Kidney (tissue), 14 donors: ENCODE results near the gene GOSR1. TPM values are rescaled to one million over a fixed set of nuclear protein-coding genes. Genes with fewer than 3 reads are reported as not detected.

Experiments
- DNase-seq, 5 donors: peaks; one replicate each; pipeline ENCODE4 v3.0.0-alpha.2; 2013 to 2020
- FAIRE-seq: peaks from 2 replicates; lab custom pipeline; 2012; peaks lifted over from hg19 to GRCh38; lab: Jason Lieb, UNC
- H3K27ac ChIP-seq, 2 donors: one replicate each; pipeline ENCODE4 v1.7.0; 2013; ENCODE audit warnings: low read depth in 2 of 2, low read length in 2 of 2, inconsistent platforms in 1 of 2
- H3K27me3 ChIP-seq: one replicate; pipeline ENCODE4 v1.7.1; 2013; ENCODE audit warnings: low read length, inconsistent platforms; ENCODE audit not compliant: control insufficient read depth, insufficient read depth
- H3K36me3 ChIP-seq, 3 donors: one replicate each; pipeline versions ENCODE4 v1.7.0 to v1.7.1; 2013; ENCODE audit warnings: low read length in 3 of 3, control low read depth in 1 of 3, inconsistent platforms in 1 of 3; ENCODE audit not compliant: insufficient read depth in 3 of 3, control insufficient read depth in 2 of 3
- H3K4me1 ChIP-seq, 3 donors: one replicate each; pipeline versions ENCODE4 v1.7.0 to v1.7.1; 2013; ENCODE audit warnings: low read length in 3 of 3, inconsistent platforms in 1 of 3, low read depth in 1 of 3; ENCODE audit not compliant: control insufficient read depth in 2 of 3, insufficient read depth in 2 of 3
- H3K4me3 ChIP-seq, 3 donors: one replicate each; pipeline versions ENCODE4 v1.7.0 to v1.8.1; 2013; ENCODE audit warnings: low read length in 3 of 3, control low read depth in 1 of 3, inconsistent platforms in 1 of 3
- H3K9ac ChIP-seq, 3 donors: one replicate each; pipeline versions ENCODE4 v1.7.0 to v1.7.1; 2013; ENCODE audit warnings: low read length in 3 of 3, control low read depth in 1 of 3, inconsistent platforms in 1 of 3
- H3K9me3 ChIP-seq, 3 donors: one replicate each; pipeline versions ENCODE4 v1.7.0 to v1.7.1; 2013; ENCODE audit warnings: low read length in 3 of 3, control low read depth in 1 of 3, inconsistent platforms in 1 of 3; ENCODE audit not compliant: control insufficient read depth in 2 of 3, insufficient read depth in 1 of 3
- CTCF ChIP-seq: IDR thresholded peaks from 3 replicates; pipeline ENCODE4 v1.5.1; 2012; ENCODE audit warnings: mild to moderate bottlenecking, moderate library complexity, borderline replicate concordance; ENCODE audit not compliant: insufficient read depth; ENCODE audit errors: extremely low read depth
- intact Hi-C: fragments of 100-400 bp; cut with DNase I; formaldehyde crosslinking; loops from one replicate; pipeline ENCODE4 v1.11.1; 2022
- polyA plus RNA-seq: library from polyadenylated mRNA; stranded (reverse); fragments of 350-450 nt; fragmentation: Illumina TruSeq; extraction: RNeasy Lipid Tissue Mini Kit (QIAGEN cat#74804); gene quantifications from one replicate; pipeline ENCODE4 v1.2.3, GENCODE V29; 2014; ENCODE audit warnings: low read depth, low replicate concordance; ENCODE audit not compliant: insufficient read depth
- total RNA-seq: library from RNA; stranded (reverse); fragmentation: NEBNext Ultra II Directional; extraction: Animal tissue kit (Norgen Biotek cat#: 25700); gene quantifications from one replicate; pipeline ENCODE4 v1.2.1, GENCODE V29; 2021
- donor health status: control.
- donor health status: control.
- donor health status: control.
- donor health status: control.
- donor health status: control.
- donor health status: DM: yes; HTN: yes; CAD: no.
- donor health status: Normal renal cell carcinoma (clear cell type).

The GOSR1 gene
- total and polyA plus RNA-seq, 2 donors from 2014 or later, result 16.8 to 65.6 TPM

- Histone ChIP-seq H3K27me3 (no peaks in the 10 kb centered on the region), H3K4me1 (no peaks in the 10 kb centered on the region), H3K27ac (no peak overlapping the region), H3K4me3 (no peak overlapping the region), H3K9me3 (no peaks in the 10 kb centered on the region), H3K36me3 (peaks cover 0 to 2% (median 0%) of the 10 kb centered on the region in 3 donors), H3K9ac (no peak overlapping the region)
- DNase-seq, result peak in 1 of 5 donors; percentile 3
- TF ChIP-seq CTCF, result no peak
- FAIRE-seq, result no peak
- intact Hi-C loops, result no loop called here
Measured at GRCh38 chr17:30449480-30449879, 27.7 kb upstream of the GOSR1 start.

DNA sequence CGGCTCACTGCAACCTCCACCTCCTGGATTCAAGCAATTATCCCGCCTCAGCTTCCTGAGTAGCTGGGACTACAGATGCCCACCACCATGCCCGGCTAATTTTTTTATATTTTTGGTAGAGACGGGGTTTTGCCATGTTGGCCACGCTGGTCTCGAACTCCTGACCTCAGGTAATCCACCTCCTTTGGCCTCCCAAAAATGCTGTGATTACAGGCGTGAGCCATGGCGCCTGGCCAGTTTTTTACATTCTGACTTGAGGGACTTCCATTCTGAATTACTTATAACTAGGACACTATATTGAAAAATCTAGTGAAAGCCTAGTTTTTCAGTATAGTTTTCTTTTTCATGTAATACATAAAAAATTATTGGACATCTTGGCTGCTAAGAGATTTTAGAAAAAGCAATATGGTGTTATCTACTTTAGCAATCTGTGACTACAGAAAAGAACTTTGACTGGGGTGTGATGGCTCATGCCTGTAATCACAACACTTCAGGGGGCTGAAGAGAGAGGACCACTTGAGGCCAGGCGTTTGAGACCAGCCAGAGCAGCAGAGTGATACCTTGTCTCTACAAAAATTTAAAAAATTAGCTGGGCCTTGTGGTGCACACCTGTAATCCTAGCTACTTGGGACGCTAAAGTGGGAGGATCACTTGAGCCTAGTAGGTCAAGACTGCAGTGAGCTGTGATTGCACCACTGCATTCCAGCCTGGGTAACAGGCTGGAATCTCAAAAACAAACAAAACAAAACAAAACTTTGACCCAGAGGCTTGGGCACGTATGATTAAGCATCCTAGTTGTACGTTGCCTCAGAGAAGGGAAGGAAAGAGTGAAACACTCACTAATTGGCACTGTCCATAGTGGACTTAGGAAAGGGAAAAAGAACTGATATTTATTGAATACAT, 26.8 kb upstream of the GOSR1 start:
- DNase-seq, result no peak
- Histone ChIP-seq H3K27me3 (no peaks in the 10 kb centered on the region), H3K9me3 (no peaks in the 10 kb centered on the region), H3K4me1 (no peaks in the 10 kb centered on the region), H3K27ac (no peak overlapping the region), H3K9ac (no peak overlapping the region), H3K36me3 (peaks cover 0 to 1% (median 0%) of the 10 kb centered on the region in 3 donors), H3K4me3 (no peak overlapping the region)
- TF ChIP-seq CTCF, result no peak
- intact Hi-C loops, result no loop called here
- FAIRE-seq, result no peak

GRCh38 chr17:30454635-30455034, 22.6 kb upstream of the GOSR1 start:
- no peak for TF ChIP-seq CTCF

More at GRCh38 chr17:30454635-30455034, 22.6 kb upstream of the GOSR1 start:
- Histone ChIP-seq H3K4me3 (no peak overlapping the region), H3K36me3 (peaks cover 0 to 10% (median 8%) of the 10 kb centered on the region in 3 donors), H3K9ac (no peak overlapping the region), H3K4me1 (no peaks in the 10 kb centered on the region), H3K27ac (no peak overlapping the region), H3K9me3 (no peaks in the 10 kb centered on the region), H3K27me3 (no peaks in the 10 kb centered on the region)
- FAIRE-seq, result no peak
- DNase-seq, result no peak
- intact Hi-C loops, result no loop called here
